Body of pancreas (tissue), 4 donors: ENCODE results near the gene STAMBP.

Experiments
- CTCF ChIP-seq, 7 experiments: fragments of 450-650 bp in 4 of 7; fragments of 200-600 bp in 3 of 7; sonication (generic) in 3 of 7; IDR thresholded peaks; one replicate each; pipeline ENCODE4 v1.5.1; 2016 to 2019; ENCODE audit warnings: antibody characterized with exemption in 7 of 7
- POLR2A ChIP-seq, 3 donors: fragments of 450-650 bp; IDR thresholded peaks; one replicate each; pipeline ENCODE4 v1.6.1; 2016; ENCODE audit warnings: antibody characterized with exemption in 3 of 3, mild to moderate bottlenecking in 2 of 3

GRCh38 chr2:73855526-73855925 lies 26.8 kb downstream of the STAMBP start:
- TF ChIP-seq POLR2A (IDR thresholded peaks at IDR 0.05): no peak
- TF ChIP-seq CTCF (IDR thresholded peaks at IDR 0.05): no peak
